Ishikawa (cell line): Measurements from ENCODE around the gene TMCO5A.

Source experiments
- CEBPB ChIP-seq: IDR thresholded peaks from 2 replicates; pipeline ENCODE4 v1.6.1; 2012
- CREB1 ChIP-seq: IDR thresholded peaks from 2 replicates; pipeline ENCODE4 v1.6.1; 2012; ENCODE audit warnings: low read depth
- EGR1 ChIP-seq: IDR thresholded peaks from 2 replicates; pipeline ENCODE4 v1.6.1; 2012
- EP300 ChIP-seq: IDR thresholded peaks from 2 replicates; pipeline ENCODE4 v1.6.1; 2012; ENCODE audit warnings: borderline replicate concordance
- FOXM1 ChIP-seq: IDR thresholded peaks from 2 replicates; pipeline ENCODE4 v1.6.1; 2012; ENCODE audit warnings: low read depth, borderline replicate concordance
- NFIC ChIP-seq: IDR thresholded peaks from 2 replicates; pipeline ENCODE4 v1.6.1; 2012
- RAD21 ChIP-seq: IDR thresholded peaks from 2 replicates; pipeline ENCODE4 v1.6.1; 2012; ENCODE audit warnings: low read depth
- TAF1 ChIP-seq: IDR thresholded peaks from 2 replicates; pipeline ENCODE4 v1.6.1; 2012; ENCODE audit warnings: low read depth, mild to moderate bottlenecking
- TCF12 ChIP-seq: IDR thresholded peaks from 2 replicates; pipeline ENCODE4 v1.6.1; 2012; ENCODE audit warnings: low read depth
- TEAD4 ChIP-seq: IDR thresholded peaks from 2 replicates; pipeline ENCODE4 v1.6.1; 2012
- YY1 ChIP-seq: IDR thresholded peaks from 2 replicates; pipeline ENCODE4 v1.6.1; 2012; ENCODE audit warnings: low read depth
- ZBTB7A ChIP-seq: IDR thresholded peaks from 2 replicates; pipeline ENCODE4 v1.6.1; 2012; ENCODE audit warnings: low read depth
- TF ChIP-seq, protein P1 (sequence below): IDR thresholded peaks from 2 replicates; pipeline ENCODE4 v1.6.1; 2012
- TF ChIP-seq, protein P2 (sequence below): IDR thresholded peaks from 2 replicates; pipeline ENCODE4 v1.6.1; 2012
- TF ChIP-seq, protein P3 (sequence below): IDR thresholded peaks from 2 replicates; pipeline ENCODE4 v1.6.1; 2012; ENCODE audit warnings: low read depth, mild to moderate bottlenecking

Gene TMCO5A

DNA sequence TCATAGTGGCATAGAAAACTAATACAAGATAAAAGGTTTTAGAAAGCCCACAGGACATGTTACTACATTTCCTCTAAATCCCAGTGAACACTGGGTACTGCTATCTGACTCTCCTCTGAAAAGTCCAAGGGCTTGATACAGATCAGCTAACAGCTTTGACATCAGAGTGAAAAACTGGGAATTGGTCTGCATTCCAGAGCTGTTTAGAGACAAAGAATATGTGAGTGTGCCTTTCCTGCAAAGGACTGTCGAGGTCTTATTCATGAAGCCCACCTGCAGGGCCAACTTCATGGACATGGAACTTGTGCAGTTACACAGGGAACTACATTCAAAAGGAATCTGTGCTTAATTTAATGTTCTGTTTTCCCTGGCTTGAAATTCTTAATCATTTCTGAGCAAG is 5.2 kb upstream of the TMCO5A start:
- TF ChIP-seq, protein P1, sequence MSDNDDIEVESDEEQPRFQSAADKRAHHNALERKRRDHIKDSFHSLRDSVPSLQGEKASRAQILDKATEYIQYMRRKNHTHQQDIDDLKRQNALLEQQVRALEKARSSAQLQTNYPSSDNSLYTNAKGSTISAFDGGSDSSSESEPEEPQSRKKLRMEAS: no peak
- TF ChIP-seq FOXM1 (no peak), CEBPB (no peak), EGR1 (no peak), RAD21 (no peak), TEAD4 (no peak), NFIC (no peak), TCF12 (no peak)
- TF ChIP-seq, protein P2, sequence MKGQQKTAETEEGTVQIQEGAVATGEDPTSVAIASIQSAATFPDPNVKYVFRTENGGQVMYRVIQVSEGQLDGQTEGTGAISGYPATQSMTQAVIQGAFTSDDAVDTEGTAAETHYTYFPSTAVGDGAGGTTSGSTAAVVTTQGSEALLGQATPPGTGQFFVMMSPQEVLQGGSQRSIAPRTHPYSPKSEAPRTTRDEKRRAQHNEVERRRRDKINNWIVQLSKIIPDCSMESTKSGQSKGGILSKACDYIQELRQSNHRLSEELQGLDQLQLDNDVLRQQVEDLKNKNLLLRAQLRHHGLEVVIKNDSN: no peak

DNA sequence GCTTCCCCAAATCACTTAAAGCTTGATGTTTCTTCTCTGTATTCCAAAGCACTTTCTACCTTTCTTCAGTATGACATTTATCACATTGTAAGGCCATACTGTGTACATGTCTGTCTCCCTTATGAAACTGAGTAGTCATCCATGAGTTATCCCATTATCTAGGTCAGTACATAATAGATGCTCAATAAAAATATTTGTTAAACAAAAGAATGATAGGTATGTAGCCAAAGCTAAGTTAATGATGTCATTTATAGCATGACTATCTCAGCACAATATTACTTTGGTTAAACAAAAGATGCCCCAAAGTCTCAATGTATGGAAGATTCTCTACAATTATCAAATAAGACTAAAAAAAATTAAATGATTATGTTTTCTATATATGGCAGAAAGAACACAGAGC is 3.1 kb upstream of the TMCO5A start:
- no peak for TF ChIP-seq TCF12
- TF ChIP-seq YY1: no peak
- TF ChIP-seq ZBTB7A: no peak
- TF ChIP-seq TAF1: no peak
- TF ChIP-seq CREB1: no peak
- TF ChIP-seq NFIC: no peak
- TF ChIP-seq EP300: no peak
- TF ChIP-seq, protein P2: no peak
- TF ChIP-seq, protein P3, sequence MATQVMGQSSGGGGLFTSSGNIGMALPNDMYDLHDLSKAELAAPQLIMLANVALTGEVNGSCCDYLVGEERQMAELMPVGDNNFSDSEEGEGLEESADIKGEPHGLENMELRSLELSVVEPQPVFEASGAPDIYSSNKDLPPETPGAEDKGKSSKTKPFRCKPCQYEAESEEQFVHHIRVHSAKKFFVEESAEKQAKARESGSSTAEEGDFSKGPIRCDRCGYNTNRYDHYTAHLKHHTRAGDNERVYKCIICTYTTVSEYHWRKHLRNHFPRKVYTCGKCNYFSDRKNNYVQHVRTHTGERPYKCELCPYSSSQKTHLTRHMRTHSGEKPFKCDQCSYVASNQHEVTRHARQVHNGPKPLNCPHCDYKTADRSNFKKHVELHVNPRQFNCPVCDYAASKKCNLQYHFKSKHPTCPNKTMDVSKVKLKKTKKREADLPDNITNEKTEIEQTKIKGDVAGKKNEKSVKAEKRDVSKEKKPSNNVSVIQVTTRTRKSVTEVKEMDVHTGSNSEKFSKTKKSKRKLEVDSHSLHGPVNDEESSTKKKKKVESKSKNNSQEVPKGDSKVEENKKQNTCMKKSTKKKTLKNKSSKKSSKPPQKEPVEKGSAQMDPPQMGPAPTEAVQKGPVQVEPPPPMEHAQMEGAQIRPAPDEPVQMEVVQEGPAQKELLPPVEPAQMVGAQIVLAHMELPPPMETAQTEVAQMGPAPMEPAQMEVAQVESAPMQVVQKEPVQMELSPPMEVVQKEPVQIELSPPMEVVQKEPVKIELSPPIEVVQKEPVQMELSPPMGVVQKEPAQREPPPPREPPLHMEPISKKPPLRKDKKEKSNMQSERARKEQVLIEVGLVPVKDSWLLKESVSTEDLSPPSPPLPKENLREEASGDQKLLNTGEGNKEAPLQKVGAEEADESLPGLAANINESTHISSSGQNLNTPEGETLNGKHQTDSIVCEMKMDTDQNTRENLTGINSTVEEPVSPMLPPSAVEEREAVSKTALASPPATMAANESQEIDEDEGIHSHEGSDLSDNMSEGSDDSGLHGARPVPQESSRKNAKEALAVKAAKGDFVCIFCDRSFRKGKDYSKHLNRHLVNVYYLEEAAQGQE: no peak
- no peak for TF ChIP-seq FOXM1
- TF ChIP-seq EGR1: no peak
- TF ChIP-seq CEBPB: no peak
- no peak for TF ChIP-seq RAD21
- TF ChIP-seq TEAD4: no peak
- TF ChIP-seq, protein P1: no peak

DNA sequence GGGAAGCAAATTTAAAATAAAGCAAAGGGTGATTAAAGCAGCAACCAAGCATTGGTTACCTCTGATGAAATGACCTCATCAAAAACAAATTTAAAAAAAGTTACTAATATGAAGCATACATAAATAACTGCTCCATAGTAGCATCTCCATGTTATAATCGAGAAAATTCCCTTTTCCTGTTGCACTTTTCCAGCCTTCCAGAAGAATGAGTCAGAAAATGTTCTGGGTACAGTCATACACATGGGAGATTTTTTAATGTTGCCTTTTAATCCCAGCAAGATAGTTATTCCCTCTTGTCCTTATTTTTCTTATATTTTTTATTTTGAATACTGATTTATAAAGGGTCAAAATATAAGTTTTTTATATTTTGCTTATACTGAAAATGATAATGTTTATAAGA is 2.6 kb upstream of the TMCO5A start:
- TF ChIP-seq CREB1 (no peak), RAD21 (no peak), TAF1 (no peak), ZBTB7A (no peak), FOXM1 (no peak), EGR1 (no peak), TCF12 (no peak), CEBPB (no peak), YY1 (no peak), NFIC (no peak), EP300 (no peak), TEAD4 (no peak)
- TF ChIP-seq, protein P2: no peak
- TF ChIP-seq, protein P3: no peak
- TF ChIP-seq, protein P1: no peak

DNA sequence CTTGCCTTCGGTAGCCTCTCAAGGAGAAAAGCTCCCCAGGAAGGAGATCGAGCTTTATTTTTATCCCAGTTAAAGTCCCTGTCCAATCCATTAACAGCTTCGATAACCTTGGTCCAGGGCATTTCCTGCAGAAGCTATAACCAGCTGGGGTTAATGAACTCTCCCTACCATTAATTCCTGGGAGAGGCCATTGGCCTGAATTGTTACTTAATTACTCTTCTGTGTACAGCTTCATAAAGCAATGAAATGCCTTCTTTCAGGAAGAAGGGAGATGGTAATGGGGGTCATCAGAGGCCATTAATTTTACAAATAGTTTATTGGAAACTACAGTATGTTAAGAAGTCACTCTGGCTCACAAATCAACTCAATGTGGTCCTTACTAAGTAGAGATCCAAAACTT is 1.9 kb upstream of the TMCO5A start:
- no peak for TF ChIP-seq CREB1
- TF ChIP-seq TEAD4: no peak
- no peak for TF ChIP-seq EGR1
- TF ChIP-seq ZBTB7A: no peak
- TF ChIP-seq TAF1: no peak
- no peak for TF ChIP-seq FOXM1
- no peak for TF ChIP-seq TCF12
- TF ChIP-seq, protein P1: no peak
- TF ChIP-seq, protein P3: no peak
- TF ChIP-seq, protein P2: no peak
- no peak for TF ChIP-seq CEBPB
- no peak for TF ChIP-seq RAD21
- TF ChIP-seq YY1: no peak
- TF ChIP-seq EP300: no peak
- no peak for TF ChIP-seq NFIC
